CD4-positive, alpha-beta T cell treated with Interleukin-17A for 1 hour (primary cell): ENCODE measurements around the gene LRRC7.
"Not testable (repeated sequence)": the region's sequence is repeated elsewhere in the genome, so short reads cannot be mapped to it uniquely, and the experiment has no call there.

Experiments
- DNase-seq: peaks from one replicate; pipeline ENCODE4 v3.0.0-alpha.2; 2020

Gene LRRC7

DNA sequence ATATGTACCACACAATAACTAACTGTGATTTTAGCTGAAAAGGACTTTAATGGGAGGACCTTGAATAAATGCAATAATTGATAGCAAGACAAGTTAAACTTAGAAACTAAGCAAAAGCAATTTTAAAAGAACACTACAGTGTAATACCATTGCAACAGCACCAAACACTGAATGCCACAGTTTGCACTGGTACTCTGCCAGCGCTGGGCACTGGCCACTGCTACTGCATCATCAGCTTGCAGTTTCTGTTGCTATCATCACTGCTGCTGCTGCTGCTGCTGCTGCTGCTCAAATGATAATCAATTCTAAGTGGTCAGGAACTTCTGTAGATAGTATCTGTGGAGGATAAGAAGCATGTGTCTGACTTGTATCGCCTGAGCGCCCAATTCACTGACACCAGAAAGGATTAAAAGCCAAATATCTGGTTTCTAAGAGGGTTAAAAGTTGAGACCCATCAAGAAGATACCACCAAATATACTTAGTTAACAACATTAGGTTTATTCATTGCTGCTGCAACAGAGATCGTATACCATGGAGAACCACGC, 330.8 kb downstream of the LRRC7 start:
- no peak for DNase-seq

DNA sequence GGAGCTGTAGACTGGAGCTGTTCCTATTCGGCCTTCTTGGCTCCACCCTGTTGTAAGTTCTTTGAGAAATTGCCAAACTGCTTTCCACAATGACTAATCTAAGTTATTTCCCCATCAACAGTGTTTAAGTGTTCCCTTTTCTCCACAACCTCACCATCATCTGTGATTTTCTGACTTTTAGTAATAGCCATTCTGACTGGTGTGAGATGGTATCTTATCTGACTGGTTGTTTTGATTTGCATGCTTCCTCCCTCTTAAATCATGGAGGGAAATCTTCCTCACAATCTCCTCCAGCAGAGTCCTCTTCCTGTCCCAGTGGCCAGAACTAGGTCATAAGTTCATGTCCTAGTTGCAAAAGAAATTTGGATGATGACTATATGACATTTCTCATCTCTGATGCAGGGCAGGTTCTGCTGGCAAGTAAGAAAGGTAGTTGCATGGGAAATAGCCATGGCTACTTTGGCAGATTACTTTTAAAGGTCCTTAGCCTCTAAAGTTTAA, 343.6 kb downstream of the LRRC7 start:
- no peak for DNase-seq

DNA sequence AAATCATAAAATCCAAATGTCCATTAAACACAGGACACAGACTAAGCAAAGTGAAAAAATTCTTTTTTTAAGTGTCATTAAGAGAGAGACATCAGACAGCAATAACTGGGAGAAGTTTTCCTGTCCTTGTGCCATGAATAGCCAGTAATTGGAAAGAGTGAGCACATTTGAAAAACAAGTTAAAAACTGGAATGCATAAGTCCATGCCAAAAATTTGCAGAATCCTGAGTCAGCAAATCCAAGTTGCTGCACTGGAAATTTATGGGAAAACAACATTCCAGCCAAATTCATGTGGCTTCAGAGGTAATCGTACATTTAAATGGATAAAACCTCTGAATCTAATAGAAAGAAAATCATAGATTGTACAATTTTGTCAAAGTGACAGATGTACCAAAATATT, 346.3 kb downstream of the LRRC7 start:
- DNase-seq = no peak

DNA sequence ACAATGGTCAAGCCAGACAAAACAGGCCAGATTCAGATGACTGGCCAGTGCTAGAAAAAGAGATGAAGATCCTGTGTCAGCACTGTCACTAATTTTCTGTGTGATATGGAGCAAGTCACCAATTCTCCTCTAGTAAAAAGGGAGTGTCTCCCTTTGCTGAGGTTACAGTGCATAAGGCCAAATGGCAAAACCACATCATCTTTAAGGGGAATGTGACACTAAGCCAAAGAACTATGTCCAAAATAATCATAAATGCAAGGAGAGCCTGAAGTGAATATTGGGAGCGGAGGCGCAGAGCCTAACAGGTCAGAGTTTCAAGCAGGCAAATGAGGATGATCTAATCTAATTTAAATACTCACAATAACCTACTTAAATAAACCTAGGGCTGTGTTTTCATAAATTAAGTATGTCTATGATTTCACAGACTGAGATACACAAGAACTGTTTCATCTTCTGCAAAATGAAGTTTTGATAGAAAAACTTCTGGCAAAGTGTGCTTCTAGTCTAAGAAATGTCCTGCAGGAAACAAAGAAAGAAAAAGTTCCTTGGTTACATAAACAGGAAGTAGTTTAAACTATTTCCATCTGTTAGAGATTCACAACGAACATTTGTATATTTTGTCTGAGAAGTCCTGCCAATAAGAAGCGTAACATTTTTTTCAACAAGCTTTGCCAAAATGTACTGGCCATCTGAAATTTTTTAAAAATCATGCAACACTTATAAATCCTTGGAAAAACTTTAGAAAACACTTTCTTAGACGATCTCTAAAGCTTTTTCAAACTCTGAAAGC, 347.4 kb downstream of the LRRC7 start:
- no peak for DNase-seq

DNA sequence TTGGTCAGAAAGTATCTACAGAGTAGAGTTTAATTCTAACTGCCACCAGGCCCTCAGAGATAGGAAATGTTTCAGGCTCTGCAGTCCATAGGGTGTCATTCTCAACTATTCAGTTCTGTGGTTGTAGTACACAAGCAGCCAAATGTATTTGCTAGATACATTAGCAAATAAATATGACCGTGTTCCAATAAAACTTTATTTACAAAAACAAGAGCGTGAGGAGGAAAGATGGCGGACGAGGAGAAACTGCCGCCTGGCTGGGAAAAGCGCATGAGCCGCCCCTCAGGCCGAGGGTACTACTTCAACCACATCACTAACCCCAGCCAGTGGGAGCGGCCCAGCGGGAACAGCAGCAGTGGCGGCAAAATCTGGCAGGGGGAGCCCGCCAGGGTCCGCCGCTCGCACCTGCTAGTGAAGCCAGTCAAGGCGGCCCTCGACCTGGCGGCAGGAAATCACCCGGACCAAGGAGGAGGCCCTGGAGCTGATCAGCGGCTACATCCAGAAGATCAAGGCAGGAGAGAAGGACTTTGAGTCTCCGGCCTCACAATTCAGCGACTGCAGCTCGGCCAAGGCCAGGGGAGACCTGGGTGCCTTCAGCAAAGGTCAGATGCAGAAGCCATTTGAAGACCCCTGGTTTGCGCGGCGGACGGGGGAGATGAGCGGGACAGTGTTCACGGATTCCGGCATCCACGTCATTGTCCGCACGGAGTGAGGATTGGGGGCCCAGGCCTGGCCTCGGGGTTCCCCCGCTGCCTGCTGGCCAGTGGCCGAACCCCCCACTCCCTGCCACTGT, 351.6 kb downstream of the LRRC7 start:
- DNase-seq = no peak

DNA sequence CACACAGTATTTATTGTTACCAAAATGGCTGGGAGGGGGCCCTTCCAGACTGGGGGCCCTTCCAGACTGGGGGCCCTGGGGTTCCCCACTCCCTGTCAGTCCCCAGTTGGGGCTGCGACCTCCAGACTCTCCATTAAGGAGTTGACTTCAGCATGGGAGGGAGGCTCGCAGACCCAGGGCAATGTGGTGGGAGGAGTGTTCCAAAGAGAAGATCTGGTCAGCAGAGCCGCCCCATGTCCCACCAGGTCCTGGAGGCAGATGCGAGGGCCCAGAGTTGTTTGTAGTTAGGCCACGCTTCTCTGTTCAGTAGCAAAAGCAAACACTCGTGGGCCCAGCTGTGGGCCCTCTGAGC, 352.2 kb downstream of the LRRC7 start:
- no peak for DNase-seq

DNA sequence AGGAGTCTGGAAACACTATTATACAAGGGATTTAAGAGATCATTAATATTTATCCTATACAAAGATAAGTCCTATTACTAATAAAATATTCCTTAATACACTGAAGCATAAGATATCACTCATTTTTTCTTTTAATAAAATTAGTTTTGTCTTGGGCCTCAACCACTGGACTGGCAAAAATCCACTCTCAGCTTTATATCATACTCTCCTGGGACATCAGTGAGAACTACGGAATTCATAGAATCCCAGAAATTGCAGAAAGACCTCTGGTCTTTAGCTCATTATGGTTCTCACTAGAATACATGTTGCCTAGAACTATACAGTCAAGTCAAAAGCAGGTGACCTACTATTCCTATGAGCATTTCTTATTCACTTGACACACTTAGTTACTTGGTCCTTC, 352.7 kb downstream of the LRRC7 start:
- no peak for DNase-seq

DNA sequence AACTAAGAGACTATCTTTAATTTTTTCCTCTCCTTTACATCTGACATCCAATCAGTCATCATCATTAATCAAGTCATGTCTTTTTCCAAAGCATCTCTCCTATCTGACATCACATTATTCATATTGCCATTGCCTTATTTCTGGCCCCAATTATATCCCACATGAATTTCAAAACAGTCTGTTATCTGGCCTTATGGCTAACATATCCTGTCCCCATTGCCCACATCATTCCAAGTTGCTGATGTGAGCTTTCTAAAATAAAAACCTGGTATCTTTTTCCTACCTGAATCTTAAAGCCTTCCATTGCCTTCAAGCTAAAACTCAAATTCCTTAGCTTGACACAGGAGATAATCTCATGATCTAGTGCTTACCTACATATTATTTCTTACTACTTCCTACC, 353.8 kb downstream of the LRRC7 start:
- no peak for DNase-seq

DNA sequence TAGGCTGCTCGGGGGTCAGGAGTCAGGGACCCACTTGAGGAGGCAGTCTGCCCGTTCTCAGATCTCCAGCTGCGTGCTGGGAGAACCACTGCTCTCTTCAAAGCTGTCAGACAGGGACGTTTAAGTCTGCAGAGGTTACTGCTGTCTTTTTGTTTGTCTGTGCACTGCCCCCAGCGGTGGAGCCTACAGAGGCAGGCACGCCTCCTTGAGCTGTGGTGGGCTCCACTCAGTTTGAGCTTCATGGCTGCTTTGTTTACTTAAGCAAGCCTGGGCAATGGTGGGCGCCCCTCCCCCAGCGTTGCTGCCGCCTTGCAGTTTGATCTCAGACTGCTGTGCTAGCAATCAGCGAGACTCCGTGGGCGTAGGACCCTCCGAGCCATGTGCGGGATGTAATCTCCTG, 360.5 kb downstream of the LRRC7 start:
- not testable (repeated sequence) for DNase-seq

DNA sequence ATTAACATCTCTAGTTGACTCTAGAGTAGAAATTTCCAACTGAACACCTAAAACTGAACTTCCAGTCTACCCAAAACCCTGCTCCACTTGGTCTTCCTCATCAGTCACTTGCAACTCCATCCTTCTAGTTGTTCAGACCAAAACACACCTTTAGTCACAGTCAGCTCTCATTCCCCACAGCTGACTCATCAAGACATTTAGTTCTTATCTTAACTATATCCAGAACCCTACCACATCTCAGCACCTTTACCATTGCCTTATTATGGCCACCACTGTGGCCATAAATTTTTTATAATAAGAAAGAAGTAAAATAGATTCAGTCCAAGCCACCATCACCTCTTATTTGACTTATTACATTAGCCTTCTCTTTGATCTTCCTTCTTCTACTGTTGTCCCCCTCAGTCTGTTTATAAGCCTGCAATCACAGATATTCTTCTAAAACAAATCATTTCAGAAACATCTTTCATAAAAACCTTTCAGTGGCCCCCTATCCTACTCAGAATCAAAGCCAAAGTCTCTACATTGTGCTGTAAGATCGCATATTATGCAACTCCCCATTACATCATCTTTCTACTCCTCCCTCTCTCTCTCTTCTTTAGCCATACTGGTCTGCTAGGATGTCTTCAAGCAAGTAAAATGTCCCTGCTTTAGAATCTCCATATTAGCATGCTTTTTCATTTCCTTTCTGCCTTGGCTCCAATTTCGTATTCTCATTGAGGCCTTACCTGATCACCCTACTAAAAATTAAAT, 361.8 kb downstream of the LRRC7 start:
- no peak for DNase-seq

DNA sequence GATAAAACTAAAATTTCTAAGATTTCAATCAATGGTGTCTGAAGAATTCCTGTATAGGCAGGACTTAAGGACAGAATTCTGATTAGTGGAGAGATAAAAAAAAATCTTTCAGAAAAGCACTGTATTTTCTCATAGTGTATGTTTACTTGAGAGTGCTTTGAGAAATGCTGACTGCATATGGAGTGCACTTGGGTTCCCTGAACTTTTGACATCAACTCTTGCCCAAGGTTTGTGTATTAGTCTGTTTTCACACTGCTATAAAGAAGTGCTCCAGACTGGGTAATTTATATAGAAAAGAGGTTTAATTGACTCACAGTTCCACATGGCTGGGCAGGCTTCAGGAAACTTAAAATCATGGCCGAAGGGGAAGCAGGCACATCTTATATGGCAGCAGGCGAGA, 362.7 kb downstream of the LRRC7 start:
- no peak for DNase-seq

DNA sequence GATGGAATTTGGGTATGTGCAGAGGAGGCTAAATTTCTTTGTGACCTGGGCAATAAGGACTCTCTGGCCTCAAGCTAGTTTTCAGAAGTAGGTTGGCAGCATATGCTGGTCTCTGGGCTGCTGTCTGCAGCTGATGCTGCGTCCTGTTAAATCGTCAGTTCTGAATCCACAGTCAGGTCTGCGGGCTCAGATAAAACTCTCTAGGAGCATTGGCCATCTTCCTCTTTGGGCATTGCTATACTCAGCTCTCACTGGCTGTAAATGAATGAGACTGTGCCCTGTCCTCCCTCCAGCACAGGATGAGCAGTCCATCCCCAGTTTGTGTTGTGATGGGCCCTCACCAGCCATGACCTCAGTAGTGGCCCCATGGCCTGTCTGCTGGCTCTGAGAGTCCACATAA, 365.0 kb downstream of the LRRC7 start:
- no peak for DNase-seq

DNA sequence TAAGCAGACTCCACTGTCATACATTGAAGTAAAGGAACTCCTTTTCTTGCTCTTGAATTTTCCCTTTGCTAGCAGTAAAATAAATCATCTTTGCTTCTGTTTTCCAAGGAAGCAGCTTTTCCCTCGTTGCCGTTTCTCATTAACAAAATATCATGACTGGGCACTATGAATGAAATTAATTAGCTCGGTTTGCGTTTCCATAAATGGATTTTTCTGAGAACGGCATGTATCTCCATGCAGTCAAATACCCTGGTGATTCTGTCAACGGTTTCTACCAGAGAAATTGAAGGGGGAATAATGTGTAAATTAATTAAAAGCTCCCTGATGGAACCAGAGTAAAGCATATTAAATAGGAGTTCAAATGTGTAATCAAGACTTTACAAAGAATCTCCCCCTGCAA, 372.5 kb downstream of the LRRC7 start:
- DNase-seq = no peak

DNA sequence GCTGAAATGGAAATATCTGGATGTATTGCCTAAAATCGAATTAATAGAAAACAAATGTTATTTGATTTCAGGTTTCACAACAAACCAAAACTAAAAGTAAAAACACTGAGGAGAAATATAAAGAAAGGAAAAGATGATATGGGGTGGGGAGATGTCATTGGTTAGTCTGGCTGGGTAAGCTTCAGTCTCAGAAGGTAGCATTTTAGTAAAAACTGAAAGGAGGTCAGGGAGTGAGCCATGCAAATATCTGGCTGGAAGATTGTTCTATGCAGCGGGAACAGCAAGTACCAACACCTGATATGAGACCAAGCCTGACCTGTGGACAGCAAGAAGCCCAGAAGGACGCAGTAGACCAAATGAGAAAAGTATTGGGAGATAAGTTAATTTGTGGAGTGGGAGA, 373.1 kb downstream of the LRRC7 start:
- DNase-seq = no peak

DNA sequence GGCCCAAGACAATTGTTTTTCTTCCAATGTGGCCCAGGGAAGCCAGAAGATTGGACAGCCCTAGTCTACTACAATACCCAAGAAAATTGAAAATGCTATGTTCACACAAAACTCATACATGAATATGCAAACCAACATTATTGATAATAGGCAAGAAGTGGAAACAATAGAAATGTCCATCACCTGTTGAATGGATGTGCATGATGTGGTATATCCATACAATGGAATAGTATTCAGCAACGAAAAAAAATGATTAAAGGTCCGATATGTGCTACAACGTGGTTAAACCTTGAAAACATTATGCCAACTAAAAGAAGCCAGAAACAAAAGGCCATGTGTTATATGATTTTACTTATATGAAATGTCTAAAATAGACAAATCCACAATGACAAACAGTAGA, 375.3 kb downstream of the LRRC7 start:
- DNase-seq = no peak

DNA sequence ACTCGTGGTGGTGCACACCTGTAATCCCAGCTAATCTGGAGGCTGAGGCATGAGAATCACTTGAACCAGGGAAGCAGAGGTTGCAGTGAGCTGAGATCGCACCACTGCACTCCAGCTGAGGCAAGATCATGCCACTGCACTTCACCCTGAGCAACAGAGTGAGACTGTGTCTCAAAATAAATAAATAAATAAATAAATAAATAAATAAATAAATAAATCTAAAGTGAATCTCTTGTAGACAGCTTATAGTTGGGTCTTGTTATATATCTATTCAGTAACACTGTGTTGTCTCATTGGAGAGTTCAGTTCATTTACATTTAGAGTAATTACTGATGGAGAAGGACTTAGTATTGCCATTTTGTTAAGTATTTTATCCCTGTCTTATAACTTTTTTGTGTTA, 379.2 kb downstream of the LRRC7 start:
- DNase-seq = no peak

DNA sequence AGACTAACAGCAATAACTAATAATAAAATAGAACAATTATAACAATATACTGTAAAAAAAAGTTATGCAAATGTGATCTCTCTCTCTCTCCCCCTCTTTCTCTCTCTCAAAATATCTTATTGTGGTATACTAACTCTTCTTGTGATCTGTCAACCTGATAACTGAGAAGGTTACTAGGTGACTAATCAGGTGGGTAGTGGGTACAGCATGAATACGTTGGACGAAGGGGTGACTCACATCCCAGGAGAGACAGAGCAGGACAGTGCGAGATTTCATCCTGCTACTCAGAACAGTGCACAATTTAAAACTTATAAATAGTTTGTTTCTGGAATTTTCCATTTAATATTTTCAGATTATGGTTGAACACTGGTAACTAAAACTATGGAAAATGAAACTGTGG, 380.1 kb downstream of the LRRC7 start:
- no peak for DNase-seq

DNA sequence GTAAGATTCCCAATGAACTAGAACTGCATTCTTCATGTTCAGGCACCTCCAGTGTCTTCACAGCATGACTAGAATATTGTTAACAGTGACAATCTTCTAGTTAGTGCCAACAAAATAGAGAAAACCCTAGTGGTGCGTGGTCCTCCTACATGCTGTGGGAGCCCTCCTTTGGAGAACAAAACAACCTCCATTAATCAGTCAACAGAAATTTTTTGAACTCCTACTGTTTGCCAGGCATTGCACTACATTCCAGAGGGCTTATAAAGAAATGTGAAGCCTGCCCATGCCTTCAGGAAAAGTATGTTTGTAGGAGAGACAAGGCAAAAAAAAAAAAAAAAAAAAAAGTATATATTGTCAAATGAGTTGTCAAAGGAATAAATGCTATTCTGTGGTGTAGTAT, 385.0 kb downstream of the LRRC7 start:
- no peak for DNase-seq

DNA sequence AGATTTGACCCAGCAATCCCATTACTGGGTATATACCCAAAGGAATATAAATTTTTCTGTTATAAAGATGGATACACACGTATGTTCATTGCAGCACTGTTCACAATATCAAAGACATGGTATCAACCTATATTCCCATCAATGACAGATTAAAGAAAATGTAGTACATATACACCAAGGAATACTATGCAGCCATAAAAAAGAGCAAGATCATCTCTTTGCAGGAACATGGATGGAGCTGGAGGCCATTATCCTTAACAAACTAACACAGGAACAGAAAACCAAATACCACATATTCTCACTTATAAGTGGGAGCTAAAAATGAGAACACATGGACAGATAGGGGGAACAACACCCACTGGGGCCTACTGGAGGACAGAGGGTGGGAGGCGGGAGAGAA, 394.7 kb downstream of the LRRC7 start:
- not testable (repeated sequence) for DNase-seq

DNA sequence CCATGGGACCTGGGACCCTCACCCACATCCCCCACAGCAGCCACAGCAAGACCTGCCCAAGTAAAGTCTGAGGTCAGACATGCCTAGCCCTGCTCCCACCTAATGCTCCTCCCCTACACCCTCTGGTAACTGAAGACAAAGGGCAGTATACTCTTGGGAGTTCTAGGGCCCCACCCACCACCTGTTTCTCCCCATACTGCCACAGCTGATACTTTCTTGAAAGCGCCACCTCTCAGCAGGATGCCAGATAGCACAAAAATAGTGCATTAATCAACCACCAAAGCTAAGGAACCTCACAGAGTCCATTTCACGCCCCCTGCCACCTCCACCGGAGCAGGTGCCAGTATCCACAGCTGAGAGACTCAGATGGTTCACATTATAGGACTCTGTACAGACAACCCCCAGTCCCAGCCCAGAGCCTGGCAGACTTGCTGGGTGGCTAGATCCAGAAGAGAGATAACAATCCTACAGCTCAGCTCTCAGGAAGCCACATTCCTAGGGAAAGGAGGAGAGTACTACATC, 399.6 kb downstream of the LRRC7 start:
- no peak for DNase-seq

DNA sequence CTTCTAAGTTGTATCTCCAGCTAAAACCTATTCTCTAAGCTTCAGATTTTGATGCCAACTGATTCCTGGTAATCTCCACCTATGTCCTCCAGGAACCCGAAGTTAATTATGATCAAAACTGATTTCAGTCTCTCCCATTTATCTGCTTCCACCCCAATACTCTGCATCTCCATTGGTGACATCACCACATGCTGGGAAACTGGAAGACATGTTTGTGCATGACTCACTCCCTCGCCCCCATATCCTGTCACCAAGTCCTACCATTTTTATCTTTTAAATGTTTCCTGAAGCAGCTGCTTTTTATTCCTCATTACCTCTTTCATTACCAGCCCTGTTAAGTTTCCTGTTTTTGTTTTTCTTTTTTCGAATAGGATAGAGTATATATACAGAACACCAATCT, 409.2 kb downstream of the LRRC7 start:
- DNase-seq = no peak

DNA sequence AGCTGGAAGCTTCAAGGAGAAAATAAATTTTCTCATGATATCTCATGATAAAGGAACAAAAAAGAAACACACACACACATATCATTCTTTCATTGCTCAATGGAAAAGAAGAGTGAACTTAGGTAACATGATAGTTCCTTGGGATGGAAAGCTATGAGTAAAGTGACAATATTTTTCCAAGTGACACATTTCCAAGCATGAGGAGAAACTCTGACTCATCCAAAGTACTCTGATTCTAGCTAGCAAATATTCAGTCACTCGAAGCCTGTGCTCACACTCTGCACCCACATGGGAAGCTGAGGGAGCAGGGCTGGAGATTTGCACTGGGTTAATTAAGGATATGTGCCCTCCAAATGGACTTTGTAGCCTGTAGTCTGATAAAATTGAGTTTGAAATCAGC, 415.3 kb downstream of the LRRC7 start:
- no peak for DNase-seq

DNA sequence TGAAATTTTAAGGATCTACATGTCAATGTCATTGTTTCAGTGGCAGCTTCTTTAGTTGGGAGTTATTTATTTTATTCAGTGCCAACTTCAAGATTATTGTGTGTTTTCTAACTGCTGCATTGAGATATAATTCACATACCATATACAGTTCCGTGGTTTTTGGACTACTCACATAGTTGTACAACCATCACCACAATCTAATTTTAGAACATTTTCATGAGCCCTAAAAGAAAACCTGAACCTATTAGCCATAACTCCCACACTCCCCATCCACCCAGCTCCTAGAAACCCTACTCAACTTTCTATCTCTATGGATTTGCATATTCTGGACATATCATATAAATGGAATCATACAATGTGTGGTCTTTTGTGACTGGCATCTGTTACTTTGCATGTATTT, 417.7 kb downstream of the LRRC7 start:
- no peak for DNase-seq
